Ovary (tissue), 9 donors: ENCODE data around the gene ECHDC3. TPM values are rescaled to one million over a fixed set of nuclear protein-coding genes. Genes with fewer than 3 reads are reported as not detected.

Source experiments
- DNase-seq, 5 donors: peaks; one replicate each; pipeline ENCODE4 v3.0.0-alpha.2; 2019 to 2020
- H3K27ac ChIP-seq, 2 donors: fragments of 200-600 bp; one replicate each; pipeline versions ENCODE4 v1.5.1 to v1.8.0; 2019 to 2022
- H3K27me3 ChIP-seq: fragments of 200-600 bp; one replicate; pipeline ENCODE4 v1.8.0; 2022
- H3K36me3 ChIP-seq: fragments of 200-600 bp; sonication (generic); one replicate; pipeline ENCODE4 v1.5.1; 2019
- H3K4me1 ChIP-seq: one replicate; pipeline ENCODE4 v1.8.1; 2013; ENCODE audit warnings: mild to moderate bottlenecking, moderate library complexity; ENCODE audit not compliant: insufficient read depth
- H3K4me3 ChIP-seq: fragments of 200-600 bp; sonication (generic); one replicate; pipeline ENCODE4 v1.5.1; 2017
- H3K9me3 ChIP-seq, 2 donors: fragments of 200-600 bp in 1 of 2; sonication (generic) in 1 of 2; one replicate each; pipeline versions ENCODE4 v1.5.1 to v1.8.1; 2013 to 2019; ENCODE audit warnings: mild to moderate bottlenecking in 1 of 2, moderate library complexity in 1 of 2
- EP300 ChIP-seq: sonication (generic); formaldehyde crosslinking; IDR thresholded peaks from one replicate; pipeline ENCODE4 v1.6.1; 2017; ENCODE audit warnings: antibody characterized with exemption
- POLR2A ChIP-seq: fragments of 450-650 bp; IDR thresholded peaks from one replicate; pipeline ENCODE4 v1.6.1; 2017; ENCODE audit warnings: antibody characterized with exemption, mild to moderate bottlenecking, moderate library complexity
- WGBS, 3 donors: extraction: QIAGEN DNeasy Blood & Tissue Kit in 1 of 3; methylation state at CpG; one replicate each; pipeline versions ENCODE4 v1.1.5 to v1.1.7; 2013 to 2017; 5-methylcytosine and 5-hydroxymethylcytosine counted together
- intact Hi-C, 4 donors: fragments of 100-400 bp; cut with DNase I; formaldehyde crosslinking; loops; one replicate each; pipeline versions ENCODE4 v1.11.0 to v1.15.1; 2022 to 2023
- polyA plus RNA-seq, 2 donors: library from polyadenylated mRNA; stranded (reverse); fragments of 200-250 nt in 1 of 2; fragments of 350-450 nt in 1 of 2; fragmentation: Illumina TruSeq in 1 of 2; extraction: RNeasy Lipid Tissue Mini Kit (QIAGEN cat#74804) in 1 of 2; gene quantifications; one replicate each; pipeline ENCODE4 v1.2.3, GENCODE V29; 2013 to 2014
- total RNA-seq, 7 donors: library from RNA; depleted of rRNA in 2 of 7; stranded (reverse); fragments of >200 nt in 2 of 7; fragmentation: NEBNext Ultra II Directional in 3 of 7; extraction: Animal tissue kit (Norgen Biotek cat#: 25700) in 3 of 7; gene quantifications; one replicate each; pipeline versions ENCODE4 v1.1.0 to v1.2.4, GENCODE V29; 2016 to 2023
- TF ChIP-seq, protein P1 (sequence below), 3 donors: fragments of 450-650 bp in 2 of 3; fragments of 200-600 bp in 1 of 3; IDR thresholded peaks; one replicate each; pipeline versions ENCODE4 v1.5.1 to v1.8.0; 2016 to 2022; ENCODE audit warnings: antibody characterized with exemption in 3 of 3, mild to moderate bottlenecking in 1 of 3
- donor health status: DM: no; HTN: no; CAD: no; lungs with moderate emphysema.
- donor health status: DM: no; HTN: no; CAD: no.
- donor health status: Bipolar disorder and iron deficiency.
- donor health status: DM: yes; HTN: yes; CAD: no.
- donor health status: DM: no; HTN: no; CAD: no.
- donor health status: DM: yes; HTN: yes; CAD: no.

Gene ECHDC3
- total and polyA plus RNA-seq, 9 donors = 13.1 to 33.2 (median 17.8) TPM

DNA sequence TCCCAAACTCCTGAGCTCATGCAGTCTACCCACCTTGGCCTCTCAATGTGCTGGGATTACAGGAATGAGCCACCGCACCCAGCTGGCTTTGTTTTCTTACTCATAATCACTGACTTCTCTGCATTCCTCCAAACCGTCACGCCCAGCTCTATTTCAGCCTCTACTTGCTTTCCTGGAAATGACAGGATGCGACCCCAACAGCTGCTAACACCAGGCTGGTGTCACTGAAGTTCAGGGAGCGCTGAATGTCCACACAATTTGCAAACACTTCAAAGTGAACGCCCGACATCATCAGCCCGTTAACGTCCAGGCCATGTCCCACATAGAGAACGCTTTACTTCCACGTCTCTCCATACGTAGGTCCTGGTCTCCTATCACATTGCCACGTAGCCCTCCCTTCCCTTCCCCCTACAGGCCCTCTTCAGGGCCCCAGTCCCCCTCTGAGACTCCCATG, 68.2 kb downstream of the ECHDC3 start:
- peaks cover 2% of the 10 kb centered on the region for H3K4me1 ChIP-seq
- no peak overlapping the region for H3K4me3 ChIP-seq
- no peaks in the 10 kb centered on the region for H3K27me3 ChIP-seq
- no peak for DNase-seq
- no peak overlapping the region for H3K27ac ChIP-seq
- intact Hi-C loops = no loop called here
- WGBS, 3 donors = 18 to 33% (median 23%) methylated on average over 13 of the region's 13 CpGs
- no peaks in the 10 kb centered on the region for H3K9me3 ChIP-seq
- no peaks in the 10 kb centered on the region for H3K36me3 ChIP-seq
- TF ChIP-seq, protein P1, sequence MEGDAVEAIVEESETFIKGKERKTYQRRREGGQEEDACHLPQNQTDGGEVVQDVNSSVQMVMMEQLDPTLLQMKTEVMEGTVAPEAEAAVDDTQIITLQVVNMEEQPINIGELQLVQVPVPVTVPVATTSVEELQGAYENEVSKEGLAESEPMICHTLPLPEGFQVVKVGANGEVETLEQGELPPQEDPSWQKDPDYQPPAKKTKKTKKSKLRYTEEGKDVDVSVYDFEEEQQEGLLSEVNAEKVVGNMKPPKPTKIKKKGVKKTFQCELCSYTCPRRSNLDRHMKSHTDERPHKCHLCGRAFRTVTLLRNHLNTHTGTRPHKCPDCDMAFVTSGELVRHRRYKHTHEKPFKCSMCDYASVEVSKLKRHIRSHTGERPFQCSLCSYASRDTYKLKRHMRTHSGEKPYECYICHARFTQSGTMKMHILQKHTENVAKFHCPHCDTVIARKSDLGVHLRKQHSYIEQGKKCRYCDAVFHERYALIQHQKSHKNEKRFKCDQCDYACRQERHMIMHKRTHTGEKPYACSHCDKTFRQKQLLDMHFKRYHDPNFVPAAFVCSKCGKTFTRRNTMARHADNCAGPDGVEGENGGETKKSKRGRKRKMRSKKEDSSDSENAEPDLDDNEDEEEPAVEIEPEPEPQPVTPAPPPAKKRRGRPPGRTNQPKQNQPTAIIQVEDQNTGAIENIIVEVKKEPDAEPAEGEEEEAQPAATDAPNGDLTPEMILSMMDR (IDR thresholded peaks at IDR 0.05) = no peak
- TF ChIP-seq EP300 (no peak), POLR2A (no peak)

GRCh38 chr10:11810973-11811372, 68.8 kb downstream of the ECHDC3 start:
- DNase-seq = no peak
- no peaks in the 10 kb centered on the region for H3K9me3 ChIP-seq
- no peak overlapping the region for H3K4me3 ChIP-seq
- TF ChIP-seq POLR2A (no peak), EP300 (no peak)
- TF ChIP-seq, protein P1 (IDR thresholded peaks at IDR 0.05) = no peak
- H3K27me3 ChIP-seq = no peaks in the 10 kb centered on the region
- H3K4me1 ChIP-seq = peaks cover 2% of the 10 kb centered on the region
- no peaks in the 10 kb centered on the region for H3K36me3 ChIP-seq
- WGBS, 3 donors = 61 to 74% (median 64%) methylated on average over 6 of the region's 6 CpGs
- H3K27ac ChIP-seq = no peak overlapping the region
- intact Hi-C loops = no loop called here

- WGBS, 3 donors = 93 to 95% (median 95%) methylated on average over 7 of the region's 7 CpGs
- Histone ChIP-seq H3K4me1 (no peaks in the 10 kb centered on the region), H3K27me3 (no peaks in the 10 kb centered on the region), H3K27ac (no peak overlapping the region), H3K9me3 (no peaks in the 10 kb centered on the region), H3K36me3 (no peaks in the 10 kb centered on the region), H3K4me3 (no peak overlapping the region)
- no peak for TF ChIP-seq POLR2A
- no peak for TF ChIP-seq EP300
- TF ChIP-seq, protein P1 (IDR thresholded peaks at IDR 0.05) = no peak
- intact Hi-C loops = no loop called here
- no peak for DNase-seq
These were observed 71.0 kb downstream of the ECHDC3 start for GRCh38 chr10:11813177-11813576.

Other genes with a start within 250 kb of the ECHDC3 start
- 10 to 100 TPM; 13.8 to 28.8 (median 19.8) TPM for gene USP6NL, start 130.7 kb upstream of the ECHDC3 start, total RNA-seq
- gene USP6NL, start 130.7 kb upstream of the ECHDC3 start, polyA plus RNA-seq = 10 to 100 TPM in 1 of 2 donors, 1 to 10 TPM in 1; 9.6 to 16.3 TPM
- gene PROSER2, start 81.0 kb downstream of the ECHDC3 start, total RNA-seq = 10 to 100 TPM in 1 of 7 donors, 1 to 10 TPM in 6; 2.7 to 13.4 (median 4.4) TPM
- gene PROSER2, start 81.0 kb downstream of the ECHDC3 start, polyA plus RNA-seq = 1 to 10 TPM; 1.3 to 2.8 TPM